Thoracic aorta endothelial cell (primary cell): Measurements from ENCODE around the gene WNT16. TPM values are rescaled to one million over a fixed set of nuclear protein-coding genes. Genes with fewer than 3 reads are reported as not detected.

Source experiments
- total RNA-seq: library from RNA; depleted of rRNA; stranded (reverse); fragments of >200 nt; gene quantifications from 2 replicates; pipeline ENCODE4 v1.2.3, GENCODE V29; 2012

Gene WNT16
- not detected in 2 replicates for total RNA-seq

GRCh38 chr7:121328508-121329190, at the start of gene WNT16:
WNT16 (plus strand) TSS chr7:121329000; CDS start chr7:121329293, 293 bp downstream.

Other genes with a start within 250 kb of the WNT16 start
- gene FAM3C, start 67.3 kb downstream of the WNT16 start, total RNA-seq, result 68.6 and 83.4 TPM in 2 replicates